ENCODE results near the gene GJC2.

GJC2 gene

GRCh38 chr1:228105270-228105995 lies 44.3 kb upstream of the GJC2 start:
- H3K9ac ChIP-seq (ENCODE audit: low read depth, low read length, poor library complexity, severe bottlenecking): no peak overlapping the region
- H3F3A ChIP-seq (ENCODE audit: low read depth): no peaks in the 10 kb centered on the region
- H3K4me3 ChIP-seq (ENCODE audit: low read length, poor library complexity, severe bottlenecking): no peak overlapping the region
- TF ChIP-seq CTCF (conservative IDR thresholded peaks at IDR 0.05; ENCODE audit: low read length): no peak
- no peak for TF ChIP-seq EZH2phosphoT487 (IDR thresholded peaks at IDR 0.05; ENCODE audit: borderline replicate concordance)
- peaks cover 58% of the 10 kb centered on the region for H3K79me2 ChIP-seq (ENCODE audit: insufficient read depth, low read length)
- H3K36me3 ChIP-seq (ENCODE audit: insufficient read depth, low read length): peaks cover 6% of the 10 kb centered on the region; the same call in 1 of the 2 replicates
- no peaks in the 10 kb centered on the region for H3K9me3 ChIP-seq (ENCODE audit: insufficient read depth, low read depth, low read length)
- no peaks in the 10 kb centered on the region for H3K9me2 ChIP-seq (replicated peaks; ENCODE audit: low read depth, low read length)
- H3K4me2 ChIP-seq (ENCODE audit: low read depth, low read length, poor library complexity, severe bottlenecking): no peak overlapping the region
- H3K4me1 ChIP-seq (ENCODE audit: insufficient read depth, low read length, poor library complexity, severe bottlenecking): peaks cover 23% of the 10 kb centered on the region
- H4K20me1 ChIP-seq (ENCODE audit: insufficient read depth, low read length, poor library complexity, severe bottlenecking): peaks cover 24% of the 10 kb centered on the region
- no peaks in the 10 kb centered on the region for H3K27me3 ChIP-seq (ENCODE audit: insufficient read depth, low read length, poor library complexity, severe bottlenecking)
- no peak overlapping the region for H2AFZ ChIP-seq (ENCODE audit: low read length)

GRCh38 chr1:228105996-228106799 lies 43.5 kb upstream of the GJC2 start:
- H4K20me1 ChIP-seq (ENCODE audit: insufficient read depth, low read length, poor library complexity, severe bottlenecking): peaks cover 16% of the 10 kb centered on the region
- H3K4me1 ChIP-seq (ENCODE audit: insufficient read depth, low read length, poor library complexity, severe bottlenecking): peaks cover 23% of the 10 kb centered on the region
- no peak overlapping the region for H2AFZ ChIP-seq (ENCODE audit: low read length)
- no peaks in the 10 kb centered on the region for H3K27me3 ChIP-seq (ENCODE audit: insufficient read depth, low read length, poor library complexity, severe bottlenecking)
- no peaks in the 10 kb centered on the region for H3K9me2 ChIP-seq (replicated peaks; ENCODE audit: low read depth, low read length)
- H3K9ac ChIP-seq (ENCODE audit: low read depth, low read length, poor library complexity, severe bottlenecking): no peak overlapping the region
- H3K4me2 ChIP-seq (ENCODE audit: low read depth, low read length, poor library complexity, severe bottlenecking): no peak overlapping the region
- H3K79me2 ChIP-seq (ENCODE audit: insufficient read depth, low read length): peaks cover 57% of the 10 kb centered on the region
- H3F3A ChIP-seq (ENCODE audit: low read depth): no peaks in the 10 kb centered on the region
- H3K4me3 ChIP-seq (ENCODE audit: low read length, poor library complexity, severe bottlenecking): no peak overlapping the region
- no peak for TF ChIP-seq EZH2phosphoT487 (IDR thresholded peaks at IDR 0.05; ENCODE audit: borderline replicate concordance)
- TF ChIP-seq CTCF (conservative IDR thresholded peaks at IDR 0.05; ENCODE audit: low read length): no peak
- no peaks in the 10 kb centered on the region for H3K9me3 ChIP-seq (ENCODE audit: insufficient read depth, low read depth, low read length)
- peaks cover under 1% of the 10 kb centered on the region; the same call in 1 of the 2 replicates for H3K36me3 ChIP-seq (ENCODE audit: insufficient read depth, low read length)

- Histone ChIP-seq H3K9me2 (replicated peaks; ENCODE audit: low read depth, low read length) (no peaks in the 10 kb centered on the region), H3K4me2 (ENCODE audit: low read depth, low read length, poor library complexity, severe bottlenecking) (no peak overlapping the region), H3K79me2 (ENCODE audit: insufficient read depth, low read length) (peaks cover 52% of the 10 kb centered on the region), H3K9ac (ENCODE audit: low read depth, low read length, poor library complexity, severe bottlenecking) (no peak overlapping the region), H2AFZ (ENCODE audit: low read length) (no peak overlapping the region), H3K9me3 (ENCODE audit: insufficient read depth, low read depth, low read length) (no peaks in the 10 kb centered on the region), H3K36me3 (ENCODE audit: insufficient read depth, low read length) (no peaks in the 10 kb centered on the region; the same call in 1 of the 2 replicates), H3K27me3 (ENCODE audit: insufficient read depth, low read length, poor library complexity, severe bottlenecking) (no peaks in the 10 kb centered on the region), H3F3A (ENCODE audit: low read depth) (no peaks in the 10 kb centered on the region), H4K20me1 (ENCODE audit: insufficient read depth, low read length, poor library complexity, severe bottlenecking) (peaks cover 12% of the 10 kb centered on the region), H3K4me3 (ENCODE audit: low read length, poor library complexity, severe bottlenecking) (no peak overlapping the region), H3K4me1 (ENCODE audit: insufficient read depth, low read length, poor library complexity, severe bottlenecking) (peaks cover 23% of the 10 kb centered on the region)
- no peak for TF ChIP-seq CTCF (conservative IDR thresholded peaks at IDR 0.05; ENCODE audit: low read length)
- no peak for TF ChIP-seq EZH2phosphoT487 (IDR thresholded peaks at IDR 0.05; ENCODE audit: borderline replicate concordance)
Measured at GRCh38 chr1:228106800-228107054, 43.0 kb upstream of the GJC2 start.
